Measurements from ENCODE around the gene AP3B1. TPM values are rescaled to one million over a fixed set of nuclear protein-coding genes. Genes with fewer than 3 reads are reported as not detected.

Gene AP3B1
- total and polyA plus RNA-seq, 2 donors (not counting 3 experiments of a cell fraction or from before 2014, with no cell fraction given), result 31.6 to 46.7 TPM

GRCh38 chr5:78237911-78238310 is 56.6 kb downstream of the AP3B1 start:
- Histone ChIP-seq H3K79me2 (ENCODE audit: control insufficient read depth, insufficient read depth, low read length) (peaks cover 7% of the 10 kb centered on the region), H3K9me3 (replicated peaks; ENCODE audit: control insufficient read depth, insufficient read depth, low read length) (no peaks in the 10 kb centered on the region), H3K27ac (ENCODE audit: insufficient read depth, low read depth, low read length) (no peak overlapping the region), H3K9ac (replicated peaks; ENCODE audit: extremely low read depth, insufficient read depth, low read length) (no peak overlapping the region), H3K4me3 (replicated peaks in 1 of 3; ENCODE audit: insufficient read depth in 1 of 3, low read depth in 1 of 3, low read length in 3 of 3) (no peak overlapping the region), H3K36me3 (ENCODE audit: control insufficient read depth in 2 of 2, extremely low read depth in 1 of 2, insufficient read depth in 2 of 2, low read length in 2 of 2) (peaks cover 0 to 2% of the 10 kb centered on the region in 2 experiments), H3K4me2 (ENCODE audit: insufficient read depth, low read length) (no peak overlapping the region), H3K9me1 (replicated peaks; ENCODE audit: control insufficient read depth, extremely low read depth, insufficient read depth, low read length) (no peaks in the 10 kb centered on the region), H4K20me1 (replicated peaks; ENCODE audit: control insufficient read depth, extremely low read depth, insufficient read depth, low read length) (peaks cover 4% of the 10 kb centered on the region), H3K4me1 (ENCODE audit: control insufficient read depth, extremely low read depth, insufficient read depth, low read length) (no peaks in the 10 kb centered on the region), H3K27me3 (ENCODE audit: control insufficient read depth in 2 of 2, insufficient read depth in 2 of 2, low read length in 2 of 2) (no peaks in the 10 kb centered on the region), H2AFZ (ENCODE audit: low read depth, low read length) (no peak overlapping the region)
- dilution Hi-C loops (cut with MboI; ENCODE audit: extremely low pct_ligation_motif_present, low sequenced_read_pairs), result no loop called here
- TF ChIP-seq CTCF (IDR thresholded peaks at IDR 0.05; ENCODE audit: extremely low read depth in 1 of 2, insufficient read depth in 1 of 2, low read depth in 1 of 2, low read length in 2 of 2) (no peak), EZH2 (IDR thresholded peaks at IDR 0.05; ENCODE audit: borderline replicate concordance, low read depth, low read length, severe bottlenecking) (no peak), GATA2 (IDR thresholded peaks at IDR 0.05; ENCODE audit: insufficient read depth, insufficient read length, low read depth, low read length) (no peak), JUN (IDR thresholded peaks at IDR 0.05; ENCODE audit: borderline replicate concordance, insufficient read depth, insufficient read length, low read depth) (no peak), MYC (IDR thresholded peaks at IDR 0.05; ENCODE audit: low read depth, low read length) (no peak), MAX (IDR thresholded peaks at IDR 0.05; ENCODE audit: insufficient read depth, insufficient read length) (no peak), POLR2AphosphoS5 (IDR thresholded peaks at IDR 0.05; ENCODE audit: insufficient read depth, low read depth, low read length) (no peak), FOS (IDR thresholded peaks at IDR 0.05; ENCODE audit: borderline replicate concordance, insufficient read depth, low read length) (no peak), POLR2A (IDR thresholded peaks at IDR 0.05; ENCODE audit: low read depth, low read length) (no peak)
- ChIA-PET CTCF (no interaction called here), POLR2A (no interaction called here)
- no peak for FAIRE-seq
- BruUV-seq (replicated peaks), result no TSS peak
- intact Hi-C loops (cut with micrococcal nuclease), result no loop called here
- DNase-seq (ENCODE audit: low read depth, low spot score), result no peak

Data from endothelial cell of umbilical vein (primary cell).